Measurements from ENCODE around the gene PLD5.
"Not testable (repeated sequence)": the region's sequence is repeated elsewhere in the genome, so short reads cannot be mapped to it uniquely, and the experiment has no call there.

Gene PLD5

DNA sequence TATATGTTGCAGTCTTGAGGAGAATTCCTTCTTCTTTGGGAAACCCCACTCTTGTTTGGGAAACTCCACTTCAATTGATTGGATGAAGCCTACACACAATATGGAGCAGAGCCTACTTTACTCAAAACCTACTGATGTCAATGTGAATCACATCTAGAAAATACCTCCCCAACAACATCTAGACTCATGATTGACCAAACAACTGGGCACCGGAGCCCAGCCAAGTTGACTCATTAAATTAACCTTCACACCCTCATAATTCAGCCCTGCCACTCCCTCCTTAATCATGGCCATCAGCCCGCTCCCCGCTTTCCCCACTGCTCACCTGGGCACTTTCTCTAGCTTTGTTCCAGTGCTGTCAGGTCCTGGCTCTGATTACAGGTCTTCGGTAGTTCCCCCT lies 317.5 kb downstream of the PLD5 start:
- DNase-seq, result no peak

DNA sequence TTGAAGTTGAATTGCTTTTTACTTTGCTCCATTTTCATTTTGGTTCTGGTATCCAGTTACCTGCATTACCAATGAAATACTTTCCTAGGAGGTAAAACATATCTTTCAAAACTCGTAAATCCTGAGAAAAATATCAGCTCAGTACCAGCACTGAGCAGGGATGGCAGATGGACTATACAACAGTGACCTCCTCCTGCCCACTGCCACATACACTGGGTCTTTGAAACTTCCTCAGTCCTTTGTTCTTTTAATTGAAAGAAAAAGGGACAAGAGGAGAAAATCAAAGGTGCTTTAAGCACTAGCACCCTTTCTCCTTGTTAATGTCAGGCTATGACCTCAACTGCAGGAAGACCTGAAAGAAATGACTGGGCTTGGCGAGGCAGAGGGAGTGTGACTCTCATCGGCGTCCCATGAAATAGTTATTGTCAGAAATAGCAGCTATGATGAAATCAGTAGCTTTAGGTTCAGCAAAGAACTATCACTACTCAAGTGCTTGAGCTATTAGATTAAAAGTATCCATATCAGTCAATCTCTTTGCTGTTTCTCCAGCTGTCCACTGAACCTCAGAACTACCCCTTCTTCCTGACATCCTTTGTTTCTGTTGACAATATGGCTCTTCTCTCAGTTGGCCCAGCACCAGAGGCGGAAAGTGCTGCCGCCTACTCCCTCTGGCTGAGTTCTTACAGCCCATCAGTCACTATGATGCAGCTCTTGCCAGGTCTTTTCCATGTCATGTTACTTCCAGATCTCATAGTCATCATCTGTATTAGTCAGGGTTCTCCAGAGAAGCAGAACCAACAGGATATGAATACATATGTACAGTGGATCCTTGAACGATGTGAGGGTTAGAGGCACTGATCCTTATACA lies 318.6 kb downstream of the PLD5 start:
- no peak for DNase-seq

DNA sequence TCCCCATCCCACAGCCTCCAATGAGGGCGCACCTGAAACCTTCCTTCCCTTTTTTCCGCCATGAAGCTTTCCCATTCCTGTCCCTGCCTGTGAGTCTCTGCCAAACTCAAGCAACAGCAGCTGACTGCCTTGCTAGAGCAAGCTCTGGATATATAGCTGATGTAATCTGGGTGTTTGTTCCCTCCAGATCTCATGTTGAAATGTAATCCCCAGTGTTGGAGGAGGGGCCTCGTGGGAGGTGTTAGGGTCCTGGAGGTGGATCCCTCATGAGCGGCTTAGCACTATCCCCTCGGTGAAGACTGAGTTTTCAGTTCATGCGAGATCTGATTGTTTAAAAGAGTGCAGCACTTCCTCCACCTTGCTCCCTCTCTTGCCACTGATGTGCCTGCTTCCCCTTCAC lies 321.2 kb downstream of the PLD5 start:
- DNase-seq, result no peak

DNA sequence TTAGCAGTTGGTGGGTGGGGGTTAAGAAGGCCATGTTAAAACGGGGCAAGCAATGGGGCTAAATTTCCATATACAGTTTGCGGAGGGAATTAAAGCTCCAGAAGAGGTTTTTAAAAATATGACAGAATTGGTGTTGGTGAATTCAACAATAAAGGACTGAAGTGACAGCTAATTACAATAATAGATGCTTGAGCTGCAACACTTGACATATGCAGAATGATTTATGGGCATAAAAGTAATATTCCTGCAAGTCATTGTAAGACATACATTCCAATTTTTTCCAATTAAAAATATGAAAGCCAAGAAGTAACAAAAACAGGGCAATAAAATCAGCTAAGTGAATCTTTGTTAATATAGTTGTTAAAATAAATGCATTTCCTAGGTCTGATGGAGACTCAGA lies 323.4 kb downstream of the PLD5 start:
- no peak for DNase-seq

DNA sequence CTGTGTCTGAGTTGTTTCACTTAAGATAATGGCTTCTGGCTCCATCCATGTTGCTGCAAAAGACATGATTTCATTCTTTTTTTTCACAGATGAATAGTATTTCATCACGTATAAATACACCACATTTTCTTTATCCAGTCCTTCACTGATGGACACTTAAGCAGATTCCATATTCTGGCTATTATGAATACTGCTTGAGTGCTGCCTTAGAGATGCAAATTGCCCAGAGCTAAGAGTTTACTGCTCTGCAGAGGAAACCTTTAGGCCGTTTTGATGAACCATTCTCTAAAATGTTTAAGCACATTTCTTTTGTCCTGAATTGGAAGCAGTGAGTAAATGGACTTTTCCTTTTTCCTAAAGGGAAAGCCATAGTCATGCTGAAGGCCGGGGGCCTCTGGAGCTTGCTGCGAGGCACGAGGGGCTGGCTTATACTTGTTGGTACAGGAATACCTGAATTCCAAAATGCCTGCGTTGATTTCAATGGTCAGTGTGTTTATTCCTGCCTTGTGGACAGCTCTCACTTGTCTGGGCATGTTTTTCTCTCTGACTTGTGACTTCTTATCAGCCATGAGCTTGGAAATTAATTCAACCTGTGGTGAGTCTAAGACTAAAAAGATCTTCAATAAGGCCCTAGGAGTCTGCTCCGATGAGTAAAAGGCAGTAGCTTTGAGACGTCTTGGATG lies 324.6 kb downstream of the PLD5 start:
- no peak for DNase-seq

DNA sequence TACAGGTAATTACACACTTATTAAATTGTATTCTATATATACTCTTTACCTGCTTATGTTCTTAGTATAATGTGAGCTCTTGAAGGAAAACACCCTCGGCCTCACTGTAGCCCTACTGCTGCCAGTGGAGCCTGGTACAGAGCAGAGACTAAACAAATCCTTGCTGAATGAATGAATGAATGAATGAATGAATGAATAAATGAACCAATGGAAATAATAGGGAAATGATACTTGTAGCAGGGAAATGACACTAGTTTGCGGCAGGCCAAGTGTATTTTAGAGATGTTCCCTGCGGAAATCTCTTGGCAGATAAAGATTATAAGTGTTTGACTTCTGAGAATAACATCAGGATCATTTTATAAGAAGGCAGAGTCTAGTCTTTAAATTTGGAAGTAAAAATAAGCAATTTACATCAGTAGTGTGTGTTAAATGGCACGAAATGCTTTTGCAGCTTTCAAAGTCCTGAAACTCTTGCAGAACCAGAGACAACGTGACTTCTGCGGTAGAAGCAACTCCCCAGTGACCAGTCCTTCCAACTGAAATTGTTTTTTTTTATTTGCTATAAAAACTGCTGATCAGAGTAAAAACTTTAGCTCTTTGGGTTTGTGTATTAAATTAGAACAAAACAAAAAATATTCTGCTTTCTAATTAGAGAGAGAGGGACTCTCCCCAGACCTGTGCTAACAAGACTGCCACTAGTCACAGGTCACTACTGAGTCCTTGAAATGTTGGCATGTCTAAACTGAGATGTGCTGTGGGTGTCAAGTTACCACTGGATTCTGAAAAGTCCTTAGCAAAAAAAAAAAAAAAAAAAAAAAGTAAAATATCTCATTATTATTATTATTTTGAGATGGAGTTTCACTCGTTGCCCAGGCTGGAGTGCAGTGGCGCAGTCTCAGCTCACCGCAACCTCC lies 326.3 kb downstream of the PLD5 start:
- DNase-seq, result no peak

DNA sequence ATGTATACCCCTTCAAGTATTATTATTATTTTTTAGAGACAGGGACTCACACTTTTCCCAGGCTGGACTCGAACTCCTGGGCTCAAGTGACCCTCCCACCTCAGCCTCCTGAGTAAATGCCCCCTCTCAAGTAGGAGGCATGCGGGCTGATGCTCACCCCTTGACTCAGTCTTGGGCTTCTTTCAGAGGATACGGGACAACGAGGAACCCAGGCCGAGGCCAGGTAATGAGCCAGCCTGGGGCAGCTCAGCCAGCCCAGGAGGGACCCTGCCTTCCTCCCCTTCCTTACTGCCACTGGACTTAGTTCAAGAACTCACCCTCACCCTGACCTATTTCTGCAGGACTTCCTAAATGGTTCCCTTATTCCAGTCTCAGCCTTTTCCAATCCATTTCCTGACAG lies 327.6 kb downstream of the PLD5 start:
- no peak for DNase-seq

DNA sequence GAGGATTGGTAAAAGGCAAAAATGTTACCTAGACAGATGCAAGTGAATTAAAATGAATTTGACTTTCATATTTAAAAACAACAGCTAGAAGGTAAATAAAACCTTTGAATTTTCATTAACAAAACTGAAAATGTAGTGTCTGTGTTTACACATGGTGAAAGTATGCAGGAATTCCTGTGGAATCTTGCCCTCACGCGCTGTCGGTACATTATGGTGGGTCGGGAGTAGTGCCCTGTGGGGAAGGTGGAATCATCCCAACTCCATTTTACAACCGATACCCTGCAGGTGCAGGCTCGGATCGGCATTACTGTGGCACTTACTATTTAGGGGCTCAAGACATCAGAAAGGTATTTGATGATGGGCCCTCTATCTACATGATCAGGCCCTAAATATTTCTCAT lies 328.4 kb downstream of the PLD5 start:
- DNase-seq, result no peak

DNA sequence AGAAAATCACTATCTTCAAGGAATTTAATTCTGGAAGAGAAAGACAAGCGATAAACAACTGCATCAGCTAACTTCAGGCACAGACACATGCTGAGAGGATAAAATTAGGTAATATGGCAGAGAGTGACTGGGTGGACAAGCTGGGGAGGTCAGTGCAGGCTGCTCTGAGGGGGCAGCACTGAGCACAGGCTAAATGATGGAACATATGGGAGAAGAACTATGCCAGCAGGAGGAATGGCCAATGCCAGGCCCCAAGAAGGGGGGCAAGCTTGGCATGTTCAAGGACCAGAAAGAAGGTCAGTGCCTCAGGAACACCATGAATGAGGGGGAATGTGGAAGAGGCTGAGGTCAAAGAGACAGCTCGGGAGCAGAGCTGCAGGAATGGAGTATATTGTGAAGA lies 334.9 kb downstream of the PLD5 start:
- DNase-seq, result no peak

DNA sequence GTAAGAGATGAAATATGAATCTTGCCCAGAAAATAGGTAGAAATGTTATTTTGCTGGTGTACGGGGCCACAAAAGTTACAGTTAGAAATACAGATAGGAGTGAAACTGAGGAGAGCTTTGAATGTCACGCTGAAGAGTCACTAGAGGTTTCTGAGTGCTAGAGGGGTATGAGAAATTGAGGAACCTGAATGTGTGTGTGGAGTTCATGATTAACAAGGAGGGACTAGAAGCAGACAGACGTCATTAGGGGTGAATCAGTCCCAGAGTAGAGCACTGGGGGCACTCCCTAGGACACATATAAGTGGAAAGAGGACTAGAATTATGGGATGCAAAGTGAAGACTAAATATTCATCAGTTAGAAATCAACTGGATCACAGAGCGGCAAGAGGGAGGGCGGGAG lies 336.7 kb downstream of the PLD5 start:
- no peak for DNase-seq

DNA sequence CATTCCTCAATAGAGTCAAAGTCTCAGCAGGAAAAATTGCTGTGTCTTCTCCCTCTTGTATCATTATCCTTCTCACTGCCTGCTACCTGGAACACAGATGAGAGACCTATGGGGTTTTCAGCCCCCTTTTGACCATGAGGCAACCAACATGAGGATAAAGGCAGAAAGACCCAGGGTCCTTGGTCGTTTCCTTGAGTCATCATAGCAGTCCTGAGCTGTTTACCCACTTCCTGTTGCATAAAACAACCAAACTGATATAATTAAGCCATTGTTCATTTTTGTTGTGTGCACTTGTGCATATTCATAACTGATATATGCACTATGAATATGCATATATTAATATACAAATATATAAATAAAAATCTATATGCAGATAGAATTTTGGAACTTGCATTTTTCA lies 337.3 kb downstream of the PLD5 start:
- no peak for DNase-seq

DNA sequence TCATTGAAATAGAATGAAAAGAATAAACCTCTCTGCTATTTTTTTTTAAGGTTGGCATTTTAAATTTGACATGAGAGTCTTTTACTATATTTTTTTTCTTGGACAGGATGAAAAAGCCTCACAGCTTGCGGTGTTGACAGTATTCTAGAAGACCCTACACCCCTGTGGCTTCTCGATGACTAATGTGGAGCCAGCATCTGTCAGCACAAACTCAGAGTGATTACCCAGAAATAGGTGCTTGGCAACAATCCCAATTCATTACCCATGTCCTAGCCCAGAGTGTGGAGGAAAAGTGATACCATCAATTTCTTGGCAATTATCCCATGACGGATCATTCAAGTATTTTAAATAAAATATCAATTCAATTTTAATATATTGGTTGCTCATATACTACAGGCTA lies 338.8 kb downstream of the PLD5 start:
- no peak for DNase-seq

DNA sequence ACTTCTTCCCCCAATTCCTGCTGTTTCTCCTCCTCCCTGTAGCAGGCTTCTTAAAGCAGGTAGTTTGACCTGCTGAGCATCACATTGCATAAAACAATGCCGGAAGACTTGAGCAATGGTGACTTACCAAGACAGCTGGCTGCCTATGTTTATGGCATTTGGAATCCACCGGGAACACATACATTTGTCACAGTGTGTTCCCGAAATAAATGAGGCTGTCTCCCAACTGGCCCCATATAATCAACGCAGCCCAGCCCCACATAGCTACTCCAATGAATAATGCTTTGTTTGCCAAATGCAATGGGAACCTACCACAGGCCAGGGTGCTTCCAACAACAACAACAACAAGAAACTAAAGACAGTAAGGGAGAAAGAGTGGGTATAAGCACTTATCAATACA lies 339.5 kb downstream of the PLD5 start:
- DNase-seq, result no peak

DNA sequence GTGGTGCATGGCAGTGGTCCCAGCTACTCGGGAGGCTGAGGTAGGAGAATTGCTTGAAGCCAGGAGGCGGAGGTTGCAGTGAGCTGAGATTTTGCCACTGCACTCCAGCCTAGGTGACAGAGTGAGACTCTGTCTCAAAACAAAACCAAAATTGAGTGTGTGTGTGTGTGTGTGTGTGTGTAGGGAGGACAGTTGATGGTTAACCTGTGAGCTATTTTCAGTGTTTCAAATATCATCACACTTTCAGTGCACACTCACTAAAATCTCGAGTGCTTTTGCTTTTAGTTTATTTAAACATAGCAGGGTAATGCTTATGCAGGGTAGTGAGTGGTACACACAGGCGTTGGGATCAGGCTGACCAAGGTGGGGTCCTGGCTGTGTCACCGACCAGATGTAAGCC lies 344.7 kb downstream of the PLD5 start:
- not testable (repeated sequence) for DNase-seq

DNA sequence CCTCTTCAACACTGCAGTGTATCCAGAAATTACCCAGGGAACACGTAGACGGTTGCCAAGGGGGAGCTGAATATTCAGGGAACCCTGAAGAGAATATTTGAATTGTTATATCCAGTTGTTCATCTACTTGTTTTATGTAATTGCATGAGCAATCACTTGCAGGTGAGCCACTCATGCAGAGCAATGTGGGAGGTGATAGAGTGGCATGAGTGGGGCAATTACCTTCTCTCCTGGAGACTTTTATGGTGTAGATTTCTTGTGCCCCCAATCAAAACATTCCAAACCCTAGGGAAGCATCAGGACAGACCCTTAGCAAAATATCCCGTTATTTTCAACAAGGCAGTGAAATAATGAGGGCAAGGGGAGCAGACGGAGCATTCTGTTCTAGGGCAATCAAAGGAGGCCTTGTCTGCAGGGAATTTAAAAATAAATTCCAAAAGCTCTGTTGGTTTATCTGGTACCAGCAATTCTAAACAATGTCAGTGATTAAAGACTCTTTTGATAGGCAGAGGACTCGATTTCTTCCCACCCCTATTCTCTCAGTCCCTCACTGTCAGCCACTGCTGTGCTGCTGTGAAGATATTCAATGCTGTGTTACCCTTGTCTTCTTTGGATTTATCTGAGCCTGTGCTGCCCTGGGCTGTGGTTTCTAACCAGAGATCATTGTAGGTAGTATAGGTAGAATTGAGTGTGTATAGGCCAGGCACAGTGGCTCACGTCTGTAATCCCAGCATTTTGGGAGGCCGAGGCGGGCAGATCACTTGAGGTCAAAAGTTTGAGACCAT lies 345.4 kb downstream of the PLD5 start:
- no peak for DNase-seq

DNA sequence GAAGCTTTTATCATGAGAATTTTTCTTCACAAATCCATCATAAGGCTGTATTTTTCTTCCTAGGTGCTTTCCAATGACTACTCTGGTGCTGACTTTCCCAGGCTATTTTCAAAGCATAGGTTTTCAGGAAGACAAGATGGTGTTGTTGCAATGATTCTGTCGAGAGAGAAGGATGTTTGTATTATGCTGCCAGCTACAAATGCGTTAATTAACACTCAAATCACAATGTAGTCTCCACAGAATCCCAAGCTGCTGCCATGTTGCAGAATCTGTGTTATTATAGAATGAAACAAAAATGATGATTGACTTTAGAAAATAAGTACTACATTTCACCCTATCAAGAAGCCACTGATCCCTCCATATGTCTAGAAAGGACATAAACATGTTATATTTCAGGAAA lies 346.1 kb downstream of the PLD5 start:
- no peak for DNase-seq

DNA sequence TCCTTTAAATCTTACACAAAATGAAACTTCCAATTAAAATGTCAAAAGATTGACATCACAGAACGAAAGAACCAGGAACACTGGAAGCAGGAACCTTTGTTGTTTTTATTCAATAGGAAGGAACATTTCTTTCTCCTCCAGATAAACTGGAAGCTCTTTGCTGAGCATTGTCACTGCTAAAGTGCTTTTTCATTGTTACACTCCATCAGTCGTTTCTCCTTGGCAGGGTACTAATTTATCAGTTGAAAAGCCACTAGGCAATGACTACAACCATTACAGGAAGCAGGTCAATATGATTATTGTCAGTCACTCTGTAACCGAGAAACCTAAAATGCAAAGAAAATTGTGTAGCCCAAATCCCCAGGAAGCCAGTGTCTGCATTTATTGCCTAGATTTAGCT lies 362.4 kb downstream of the PLD5 start:
- no peak for DNase-seq

DNA sequence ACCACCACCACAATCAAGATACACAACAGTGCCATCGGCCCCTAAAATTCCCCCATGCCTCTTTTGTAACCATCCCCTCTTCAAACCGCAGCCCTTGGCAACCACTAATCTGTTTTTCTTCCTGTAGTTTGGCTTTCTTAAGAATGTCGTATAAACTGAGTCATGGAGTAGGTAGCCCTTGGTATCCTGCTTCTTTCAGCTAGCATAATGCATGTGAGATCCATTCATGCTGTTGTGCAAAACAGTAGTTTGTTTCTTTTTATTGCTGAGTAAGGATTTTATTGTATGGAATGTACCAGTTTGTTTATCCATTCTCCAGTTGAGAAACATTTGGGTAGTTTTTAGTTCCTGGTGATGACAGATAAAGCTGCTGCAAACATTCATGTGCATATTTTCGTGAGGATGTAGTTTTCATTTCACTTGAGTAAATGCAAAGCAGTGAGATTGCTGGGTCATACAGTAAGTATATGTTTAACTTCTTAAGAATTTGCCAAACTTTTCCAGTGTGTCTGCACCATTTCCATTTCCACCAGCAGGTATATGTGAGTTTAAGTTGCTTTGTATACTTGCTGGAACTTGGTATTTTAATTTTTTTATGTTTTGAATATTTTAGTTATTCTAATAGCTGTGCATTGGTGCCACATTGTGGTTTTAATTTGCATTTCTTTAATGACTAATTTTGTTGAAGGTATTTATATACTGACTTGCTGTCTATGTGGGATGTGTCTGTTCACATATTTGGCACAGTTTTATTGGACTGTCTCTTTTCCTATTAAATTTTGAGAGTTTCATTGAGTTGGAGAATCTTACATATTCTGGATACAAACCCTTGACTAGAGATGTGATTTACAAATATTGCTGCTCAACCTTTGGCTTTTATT lies 377.2 kb downstream of the PLD5 start:
- DNase-seq, result no peak

DNA sequence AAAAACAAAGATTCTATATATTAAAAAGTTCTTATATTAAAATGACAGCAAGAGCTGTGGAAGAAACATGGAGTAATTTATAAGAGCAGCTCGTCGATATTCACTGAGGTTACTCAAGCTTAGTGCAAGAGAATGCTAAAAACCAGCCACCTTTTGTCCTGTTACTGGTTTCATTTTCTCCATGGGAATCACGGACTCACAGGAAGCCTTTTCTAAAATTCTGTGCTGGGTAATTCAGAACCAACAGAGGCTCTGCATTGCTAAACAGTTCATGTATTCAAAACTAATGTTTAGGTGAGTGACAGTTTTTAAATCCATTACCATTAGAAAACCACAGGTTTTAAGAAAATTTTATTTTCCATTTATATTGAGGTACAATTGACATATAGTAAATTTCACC lies 377.8 kb downstream of the PLD5 start:
- DNase-seq, result no peak

DNA sequence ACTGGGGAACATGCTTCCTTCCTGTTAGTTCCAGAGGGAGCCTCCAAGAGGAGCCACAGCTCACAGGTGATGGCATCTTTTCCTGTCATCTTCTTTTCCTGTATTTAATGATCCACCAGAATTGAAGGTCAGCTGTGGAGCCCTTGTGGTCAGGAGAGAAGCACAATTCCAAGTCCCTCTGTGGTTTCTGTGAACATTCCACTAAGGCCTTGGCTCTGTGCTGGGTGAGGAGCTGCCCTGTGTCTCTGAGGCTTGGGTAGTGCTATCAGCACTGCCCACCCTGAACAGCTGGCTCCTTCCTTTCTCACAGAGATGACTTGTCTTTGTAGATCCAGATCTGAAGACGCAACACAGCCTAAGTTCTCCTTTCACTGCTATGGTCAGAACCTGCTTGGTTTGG lies 383.7 kb downstream of the PLD5 start:
- DNase-seq, result no peak

DNA sequence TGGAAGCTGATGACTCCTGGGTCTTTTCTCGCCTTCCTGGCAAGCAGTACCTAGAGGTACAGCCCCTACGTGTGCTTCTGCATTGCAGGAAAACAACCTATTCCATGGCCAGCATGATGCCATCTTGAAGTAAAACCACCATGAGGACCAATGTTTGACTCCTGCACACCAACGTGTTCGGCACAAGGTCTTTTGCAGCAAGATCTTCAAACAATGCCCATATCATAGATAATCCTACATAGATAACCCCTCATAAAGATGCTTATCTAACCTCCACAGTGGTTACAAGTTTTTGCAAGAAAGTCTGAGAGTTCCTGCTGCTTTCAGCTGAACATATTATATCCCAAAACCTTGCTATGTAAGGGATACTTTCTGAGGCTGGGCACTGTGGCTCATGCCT lies 384.5 kb downstream of the PLD5 start:
- DNase-seq, result no peak

DNA sequence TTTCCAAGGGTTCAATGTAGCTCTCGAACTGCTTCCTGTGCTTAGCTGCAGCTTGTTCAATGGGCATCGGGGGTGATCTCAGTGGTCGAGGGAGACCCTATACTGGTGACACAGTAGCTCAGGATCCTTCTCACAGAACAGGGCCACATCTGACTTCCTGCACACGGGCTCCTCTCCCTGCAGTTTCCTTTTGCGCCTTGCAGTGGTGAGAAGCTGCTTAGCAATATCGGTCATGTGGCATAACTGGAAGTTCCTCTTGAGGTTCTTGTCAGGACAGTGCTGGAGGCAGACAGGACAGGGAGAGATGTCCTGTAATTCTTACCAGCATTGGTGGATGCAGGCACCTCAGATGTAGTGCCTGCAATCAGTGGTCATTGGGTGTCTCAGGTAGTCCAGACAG lies 385.1 kb downstream of the PLD5 start:
- no peak for DNase-seq

All from CD4-positive, alpha-beta T cell treated with Interleukin-21 for 1 hour (primary cell).